GM18519 (cell line): ENCODE measurements around the gene PIAS4.
A peak's percentile ranks its signal among the peaks of the same experiment; 100 is the strongest.

Source experiments
- ATAC-seq: cut with Tn5 transposase; IDR thresholded peaks from one replicate; pipeline ENCODE4 v1.9.1; 2021; ENCODE audit warnings: mild to moderate bottlenecking, moderate library complexity; ENCODE audit not compliant: unreplicated experiment, low FRiP score

PIAS4 gene

DNA sequence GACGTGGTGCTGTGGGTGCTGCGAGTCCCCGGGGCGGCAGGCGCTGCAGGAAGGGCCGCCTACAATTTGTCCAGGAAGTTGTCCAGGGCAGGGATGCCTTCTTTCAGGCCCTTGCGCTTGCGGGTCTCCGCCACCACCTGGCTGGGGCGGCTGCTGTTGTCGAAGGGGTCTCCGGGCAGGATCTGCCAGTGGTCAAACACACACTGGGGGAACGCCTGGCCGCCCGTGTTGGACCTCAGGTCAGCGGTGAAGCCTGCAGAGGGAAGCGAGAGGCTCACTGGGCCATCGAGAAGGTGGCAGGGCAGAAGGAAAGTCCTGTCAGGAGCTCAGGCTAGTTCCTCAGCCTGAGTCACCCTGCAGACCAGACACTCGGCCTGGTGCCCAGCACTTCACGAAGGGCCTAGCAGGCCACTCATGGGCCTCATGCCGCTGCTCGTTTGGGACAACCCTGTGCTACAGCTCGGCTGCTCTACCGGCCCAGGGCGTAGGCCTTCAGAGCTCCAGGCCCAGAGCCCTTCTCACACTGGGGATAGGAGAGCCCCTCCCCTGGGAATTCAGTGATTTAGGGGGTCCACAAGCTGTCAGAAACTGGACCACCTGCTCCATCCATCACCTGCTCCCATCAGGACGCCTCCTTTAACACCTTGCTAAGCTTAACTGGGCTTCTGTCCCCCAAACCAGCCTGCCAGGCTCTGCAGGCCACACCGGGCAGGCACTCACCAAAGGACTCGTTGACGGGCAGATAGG lies 30.9 kb upstream of the PIAS4 start:
- no peak for ATAC-seq

DNA sequence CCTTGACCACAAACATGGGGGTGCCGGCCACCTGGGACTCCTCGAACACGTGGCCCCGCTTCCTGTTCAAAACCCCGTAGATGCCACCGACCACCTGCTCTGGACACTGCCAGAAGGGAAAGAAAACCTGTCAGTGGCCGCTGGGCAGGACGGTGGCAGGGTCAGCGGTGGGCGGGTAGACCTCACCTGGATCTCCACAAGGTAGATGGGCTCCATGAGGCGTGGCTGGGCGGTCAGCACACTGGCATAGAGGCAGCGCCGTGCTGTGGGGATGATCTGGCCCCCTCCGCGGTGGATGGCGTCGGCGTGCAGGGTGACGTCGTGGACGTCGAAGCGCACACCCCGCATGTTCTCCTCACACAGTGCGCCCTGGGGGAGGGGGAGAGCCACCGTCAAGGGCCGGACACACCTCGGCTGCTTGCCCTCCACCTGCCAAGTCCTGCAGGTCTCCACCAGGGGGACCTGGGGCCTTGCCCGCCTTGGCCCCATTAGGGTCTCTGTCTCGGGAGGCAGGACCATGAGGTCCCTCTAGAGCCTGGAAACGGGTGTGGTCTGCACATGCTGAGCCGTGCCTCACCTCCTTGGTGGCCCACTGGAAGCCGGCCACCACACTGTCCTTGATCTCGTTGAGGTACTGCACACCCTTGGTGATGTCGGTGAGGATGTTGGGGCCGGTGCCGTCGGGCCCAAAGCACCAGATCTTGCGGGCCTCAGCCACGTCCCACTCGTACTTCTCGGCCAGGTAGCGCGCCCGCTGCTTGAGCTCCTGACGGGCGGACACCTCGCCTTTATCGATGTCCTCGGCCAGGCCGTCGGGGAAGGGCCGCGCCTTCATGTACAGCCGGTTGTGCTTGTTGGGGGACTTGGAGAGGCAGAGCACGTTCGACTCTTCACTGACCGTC lies 30.0 kb upstream of the PIAS4 start:
- no peak for ATAC-seq

DNA sequence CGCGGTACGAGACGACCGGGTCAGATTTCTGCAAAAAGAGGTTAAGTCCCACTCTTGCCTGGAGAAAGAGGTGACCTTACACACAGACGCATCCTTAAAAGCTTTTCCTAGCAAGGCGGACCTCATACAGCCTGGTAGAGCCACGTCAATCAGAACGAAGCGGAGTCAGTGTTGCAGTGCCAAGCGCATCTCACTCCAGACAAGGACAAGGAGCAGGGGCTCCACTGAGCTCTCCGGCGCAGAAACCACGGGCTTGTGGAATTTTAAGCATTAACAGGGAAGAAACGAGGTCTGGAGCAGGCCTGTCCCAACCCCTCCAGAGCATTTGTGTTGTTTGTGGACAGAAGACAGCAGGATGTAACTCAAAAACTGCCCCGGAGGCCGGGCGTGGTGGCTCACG lies 29.4 kb upstream of the PIAS4 start:
- ATAC-seq, result no peak

DNA sequence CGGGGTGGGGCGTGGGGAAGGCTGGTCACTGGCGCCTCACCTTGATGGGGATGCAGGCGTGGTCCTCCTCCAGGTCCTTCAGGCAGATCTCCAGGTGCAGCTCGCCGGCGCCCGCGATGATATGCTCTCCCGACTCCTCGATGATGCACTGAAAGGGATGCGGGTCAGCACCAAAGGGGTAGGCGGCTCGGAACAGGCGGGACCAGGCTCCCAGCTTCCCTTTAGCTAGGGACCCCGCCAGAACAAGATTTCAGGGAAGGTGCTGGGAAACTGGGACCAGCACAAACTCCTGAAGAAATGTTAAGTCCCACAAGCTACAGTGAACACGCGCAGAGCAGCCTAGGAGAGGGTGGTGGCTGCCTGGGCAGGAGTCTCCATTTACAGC lies 28.3 kb upstream of the PIAS4 start:
- ATAC-seq, result no peak

DNA sequence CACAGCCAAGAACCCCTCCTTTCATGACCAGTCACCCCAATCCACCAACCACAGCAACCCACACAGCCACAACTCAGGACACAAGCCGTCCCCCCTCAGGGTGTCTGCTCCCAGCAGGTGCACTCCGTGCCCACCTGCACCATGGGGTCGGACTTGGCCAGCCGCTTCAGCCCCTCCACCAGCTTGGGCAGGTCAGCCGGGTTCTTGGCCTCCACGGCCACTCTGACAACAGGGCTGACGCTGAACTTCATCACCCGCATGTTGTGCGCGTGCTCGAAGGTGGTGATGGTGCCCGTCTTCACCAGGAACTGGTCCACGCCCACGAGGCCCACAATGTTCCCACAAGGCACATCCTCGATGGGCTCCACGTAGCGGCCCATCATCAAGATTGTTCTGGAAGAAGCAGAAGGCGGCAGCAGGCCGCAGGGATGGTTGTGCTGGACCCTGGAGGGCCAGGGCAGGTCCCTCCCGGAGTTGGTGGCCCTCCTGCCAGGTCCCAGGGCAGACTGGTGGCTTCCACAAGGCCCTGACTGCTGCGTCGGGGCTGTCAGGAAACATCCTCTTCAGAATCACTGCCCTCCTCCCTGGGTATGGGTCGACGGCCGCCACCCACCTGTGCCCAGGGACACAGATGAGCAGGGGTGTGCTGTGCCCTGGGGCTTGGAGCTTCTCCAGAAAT lies 27.7 kb upstream of the PIAS4 start:
- no peak for ATAC-seq

DNA sequence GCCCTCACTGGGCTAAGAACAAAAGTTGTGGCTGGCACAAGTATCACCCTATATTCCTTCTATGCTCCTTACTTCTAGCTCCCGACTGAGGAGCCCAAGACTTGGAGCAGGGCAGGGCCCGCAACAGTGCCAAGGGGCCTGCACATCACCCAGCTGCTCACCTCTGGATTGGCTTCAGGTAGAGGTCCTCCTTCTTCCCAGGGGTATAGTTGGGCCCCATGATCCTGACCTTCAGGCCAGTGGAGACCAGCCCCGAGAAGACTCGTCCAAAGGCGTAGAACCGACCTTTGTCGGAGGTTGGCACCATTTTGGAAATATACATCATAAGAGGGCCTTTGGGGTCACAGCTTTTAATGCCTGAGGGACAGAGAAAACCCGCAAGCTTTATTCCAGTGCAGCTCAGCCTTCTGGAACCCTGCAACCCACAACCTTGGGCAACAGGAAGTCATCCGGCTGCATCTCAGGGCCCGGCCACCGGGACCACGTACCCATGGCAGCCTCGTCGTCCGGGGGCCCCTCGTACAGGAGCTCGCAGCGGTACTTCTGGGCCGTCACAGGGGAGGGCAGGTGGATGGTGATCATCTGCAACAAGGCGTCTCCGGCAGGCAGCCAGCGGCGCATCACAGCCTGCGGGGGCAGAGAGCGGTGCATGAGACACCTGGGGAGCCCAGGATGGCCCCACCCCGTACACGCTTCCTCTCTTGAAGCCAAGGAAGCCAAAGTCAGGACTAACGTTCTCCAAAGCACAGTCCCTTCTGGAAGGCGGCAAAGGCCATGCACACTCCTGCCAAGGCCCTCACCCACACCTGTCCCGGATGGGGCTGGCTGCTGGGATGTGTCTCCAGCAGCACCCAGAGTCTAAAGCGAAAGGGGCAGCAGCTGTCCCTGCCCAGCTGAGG lies 26.9 kb upstream of the PIAS4 start:
- ATAC-seq, result no peak

DNA sequence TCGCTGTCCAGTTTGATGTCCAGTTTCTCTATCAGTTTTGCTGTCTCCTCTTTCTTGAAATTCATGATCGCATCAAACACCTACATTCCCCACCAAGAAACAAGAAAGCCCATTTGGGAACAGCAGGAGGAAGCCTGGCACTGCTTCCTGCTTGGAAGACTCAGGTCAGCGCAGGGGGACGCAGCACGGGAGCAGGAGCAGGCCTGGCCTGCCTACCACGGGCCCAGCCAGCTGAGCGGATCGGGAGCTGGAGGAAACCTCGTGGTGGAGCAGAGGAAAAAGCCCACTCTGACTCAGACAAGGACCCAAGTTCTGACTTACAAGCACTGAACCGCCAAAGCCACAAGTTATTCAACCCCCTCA lies 26.2 kb upstream of the PIAS4 start:
- ATAC-seq, result no peak

DNA sequence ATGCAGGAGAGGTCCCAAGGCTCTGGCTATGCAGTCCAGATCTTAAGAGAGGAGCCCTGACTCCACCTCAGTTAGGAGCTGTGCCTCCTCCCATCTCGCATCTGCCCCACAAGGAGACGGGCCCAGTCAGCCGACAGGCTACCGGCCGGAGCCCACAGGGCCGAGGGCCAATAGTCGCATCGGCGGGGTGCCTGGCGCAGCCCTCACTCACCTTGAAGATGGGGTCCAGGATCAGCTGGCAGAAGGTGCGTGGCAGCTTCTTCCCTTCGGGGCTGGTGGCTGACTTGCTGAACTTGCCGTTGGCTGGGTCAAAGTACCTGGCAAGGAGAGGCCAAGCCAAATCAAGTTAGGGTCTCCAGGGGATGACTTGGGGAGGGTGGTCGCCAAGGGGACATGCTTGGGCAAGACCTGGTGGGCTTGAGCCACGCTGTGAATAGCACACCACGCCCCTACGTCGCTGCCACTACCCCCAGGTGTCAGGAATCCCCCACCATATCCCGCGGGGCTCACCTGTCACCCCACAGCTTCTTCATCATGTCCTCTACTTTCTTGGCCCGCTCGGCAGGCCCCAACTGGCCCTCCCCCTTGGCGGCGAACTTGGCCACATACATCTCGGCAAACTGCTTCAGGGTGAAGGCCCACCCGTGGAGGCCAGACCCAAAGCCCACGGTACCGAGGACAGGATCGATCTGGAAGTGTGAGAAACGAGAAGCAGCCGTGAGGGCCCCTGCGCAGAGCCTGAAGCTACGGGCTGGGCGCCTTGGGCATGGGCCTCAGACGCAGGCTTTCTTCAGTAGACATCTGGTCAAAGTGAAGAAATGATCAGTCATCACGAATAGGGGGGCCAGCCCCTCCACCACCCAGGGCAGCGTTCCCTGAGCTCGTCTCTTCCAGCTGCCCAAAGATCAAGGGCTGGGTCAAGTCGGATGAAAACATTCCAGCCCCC lies 25.5 kb upstream of the PIAS4 start:
- ATAC-seq, result no peak

DNA sequence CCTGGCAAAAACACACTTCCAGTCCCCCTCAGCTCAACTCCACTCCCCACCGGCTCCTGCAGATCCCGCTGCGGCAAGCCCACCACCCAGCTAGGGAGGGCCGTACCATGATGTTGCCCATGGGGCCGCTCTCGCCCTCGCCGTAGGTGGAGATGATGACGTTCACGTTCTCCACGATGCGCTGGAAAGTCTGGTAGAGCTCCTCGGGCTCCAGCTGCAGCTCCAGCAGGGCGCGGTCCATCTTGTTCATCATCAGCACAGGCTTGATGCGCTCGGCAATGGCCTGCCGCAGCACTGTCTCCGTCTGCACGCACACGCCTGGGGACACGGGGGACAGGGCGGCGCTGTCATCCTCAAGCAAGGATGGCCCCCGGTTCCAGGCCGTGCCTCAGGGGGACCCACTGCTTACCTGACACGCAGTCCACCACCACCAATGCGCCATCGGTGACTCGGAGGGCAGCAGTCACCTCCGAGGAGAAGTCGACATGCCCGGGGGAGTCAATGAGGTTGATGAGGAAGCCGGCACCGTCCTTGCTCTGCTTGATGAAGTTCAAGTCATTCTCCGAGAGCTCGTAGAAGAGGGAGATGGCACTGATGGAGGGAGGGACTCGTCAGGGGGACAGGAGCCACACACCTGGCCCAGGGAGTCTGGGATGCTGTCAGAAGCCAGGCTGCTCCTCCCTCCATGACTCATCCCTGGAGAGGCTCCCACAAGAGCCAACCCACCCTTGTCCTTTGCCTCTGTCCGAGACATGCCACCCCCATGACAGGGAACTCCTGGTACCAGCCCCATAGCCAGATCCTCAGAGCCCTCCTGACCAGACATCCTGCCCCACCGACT lies 24.6 kb upstream of the PIAS4 start:
- ATAC-seq, result no peak

DNA sequence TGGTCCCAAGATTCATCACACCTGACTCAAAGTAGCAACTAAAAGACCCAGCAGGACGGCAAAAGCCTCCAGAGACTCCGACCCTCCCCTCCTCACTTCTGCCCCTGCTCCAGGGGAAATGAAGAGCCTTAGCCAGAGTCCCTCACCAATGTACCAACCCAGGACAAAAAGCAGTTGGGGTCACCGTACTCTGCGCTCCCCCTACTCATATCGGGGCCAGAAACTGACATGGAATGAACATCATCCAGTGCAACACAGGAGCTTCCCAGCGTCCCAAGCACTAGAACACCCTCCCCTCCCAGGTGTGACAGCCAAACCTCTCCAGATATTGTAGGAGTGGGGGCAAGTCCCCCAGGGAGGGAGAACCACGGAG lies 24.0 kb upstream of the PIAS4 start:
- ATAC-seq, result no peak

DNA sequence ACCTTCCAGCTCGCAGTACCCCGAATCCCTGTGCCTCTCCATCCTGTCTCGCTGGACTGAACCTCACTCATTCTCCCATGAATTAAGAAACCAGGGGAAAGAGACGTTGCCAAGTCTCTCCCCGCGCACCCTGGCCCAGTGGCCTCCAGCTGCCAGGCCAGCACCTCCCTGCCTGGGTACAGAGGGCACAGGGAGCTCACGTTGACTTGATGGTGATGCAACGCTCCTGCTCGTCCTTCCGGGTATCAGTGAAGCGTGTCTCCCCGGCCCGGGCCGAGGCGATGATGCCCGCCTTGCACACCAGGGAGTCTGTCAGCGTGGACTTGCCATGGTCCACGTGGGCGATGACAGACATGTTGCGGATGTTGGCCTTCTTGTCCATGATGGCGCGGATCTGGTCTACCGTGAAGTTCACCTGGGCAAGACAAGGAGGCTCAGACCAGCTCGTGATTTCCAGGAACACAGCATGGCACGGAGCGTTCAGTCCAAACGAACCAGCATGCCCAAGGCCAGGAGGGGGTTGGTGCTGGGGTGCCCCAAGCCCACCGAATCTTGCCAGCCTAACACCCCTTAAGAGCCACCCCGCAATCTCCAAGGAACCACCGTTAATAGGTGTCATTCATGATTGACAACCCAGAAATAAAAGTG lies 23.5 kb upstream of the PIAS4 start:
- no peak for ATAC-seq

DNA sequence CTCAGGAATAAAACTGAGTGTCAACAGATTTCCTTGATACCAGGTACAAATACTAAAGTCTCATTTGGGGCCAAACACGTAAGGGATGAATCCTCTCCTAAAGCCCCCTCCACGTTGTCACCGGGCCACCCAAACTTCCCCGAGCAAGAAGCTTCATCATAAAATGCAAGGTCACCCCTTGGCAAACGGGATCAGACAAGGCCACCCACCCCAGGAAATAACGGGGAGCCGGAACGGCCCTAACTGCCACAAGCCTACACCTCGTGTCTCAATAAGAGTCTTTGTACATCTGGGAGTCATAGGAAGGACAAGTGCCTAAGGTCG lies 23.0 kb upstream of the PIAS4 start:
- ATAC-seq, result no peak

DNA sequence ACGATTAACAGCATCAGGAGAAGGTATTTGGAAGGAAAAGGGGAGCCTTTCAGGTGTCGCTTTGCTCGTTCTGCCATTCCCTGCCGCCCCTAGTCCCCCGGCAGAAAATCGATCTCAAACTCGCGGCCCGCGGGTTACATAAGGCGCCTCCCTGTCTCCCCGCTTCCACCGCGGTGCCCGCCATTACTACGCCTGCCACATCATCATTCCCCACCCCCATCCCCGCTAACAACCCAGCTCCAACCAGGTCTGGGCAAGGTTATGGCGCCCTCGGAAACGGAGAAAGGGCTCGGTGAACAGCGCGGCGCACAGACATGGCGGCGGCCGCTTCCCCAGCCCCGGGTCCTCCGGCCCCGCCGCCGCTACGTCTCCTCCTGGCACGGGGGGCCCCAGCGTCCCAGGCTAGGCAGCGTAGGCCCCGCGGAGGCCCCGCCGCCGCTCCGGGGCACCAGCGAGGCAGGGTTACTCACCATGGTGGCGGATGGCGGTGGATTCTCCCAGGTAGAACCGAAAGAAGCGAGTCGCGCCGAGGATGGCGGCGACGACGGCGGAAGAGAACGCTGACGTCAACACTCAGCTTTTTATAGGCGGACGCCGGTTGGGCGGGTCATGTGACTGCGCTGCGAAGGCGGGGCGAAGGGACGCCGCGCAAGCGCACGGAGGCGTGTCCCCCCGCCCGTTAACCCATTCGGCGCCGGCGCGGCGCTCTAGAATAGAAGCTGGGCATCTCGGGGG lies 22.5 kb upstream of the PIAS4 start, which contains the start of gene EEF2:
TSS of gene EEF2 (minus strand) at position 556 of the 735 bp plus-strand sequence. CDS start at position 473, 83 bp downstream.
- ATAC-seq, result peak; percentile 38

DNA sequence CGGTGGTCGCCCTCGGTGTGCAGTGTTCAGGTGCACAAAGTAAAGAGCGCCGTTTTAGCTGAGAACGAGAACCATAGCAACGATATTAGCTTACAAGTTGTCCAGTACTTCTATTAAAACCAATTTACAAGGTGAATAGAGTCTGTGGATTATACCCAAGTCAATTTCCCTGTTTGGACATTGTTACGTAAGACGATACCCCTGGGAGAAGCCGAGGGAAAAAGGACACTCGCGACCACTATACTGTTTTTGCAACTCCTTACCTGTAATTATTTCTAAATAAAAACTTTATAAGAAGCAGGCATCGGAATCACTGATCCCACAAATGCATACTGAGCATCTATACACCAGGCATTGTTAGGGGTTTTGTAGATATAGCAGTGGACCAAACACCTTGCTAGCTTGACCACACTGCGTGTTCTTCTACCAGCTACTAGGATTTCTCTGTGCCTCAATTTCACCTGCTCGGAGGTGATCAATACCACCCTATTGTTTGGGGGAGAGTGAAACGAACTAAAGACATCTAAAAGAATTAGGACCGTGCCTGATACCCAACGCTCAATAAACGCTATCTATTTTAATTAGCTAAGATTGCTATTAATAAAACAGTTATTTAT lies 21.8 kb upstream of the PIAS4 start:
- ATAC-seq, result no peak

DNA sequence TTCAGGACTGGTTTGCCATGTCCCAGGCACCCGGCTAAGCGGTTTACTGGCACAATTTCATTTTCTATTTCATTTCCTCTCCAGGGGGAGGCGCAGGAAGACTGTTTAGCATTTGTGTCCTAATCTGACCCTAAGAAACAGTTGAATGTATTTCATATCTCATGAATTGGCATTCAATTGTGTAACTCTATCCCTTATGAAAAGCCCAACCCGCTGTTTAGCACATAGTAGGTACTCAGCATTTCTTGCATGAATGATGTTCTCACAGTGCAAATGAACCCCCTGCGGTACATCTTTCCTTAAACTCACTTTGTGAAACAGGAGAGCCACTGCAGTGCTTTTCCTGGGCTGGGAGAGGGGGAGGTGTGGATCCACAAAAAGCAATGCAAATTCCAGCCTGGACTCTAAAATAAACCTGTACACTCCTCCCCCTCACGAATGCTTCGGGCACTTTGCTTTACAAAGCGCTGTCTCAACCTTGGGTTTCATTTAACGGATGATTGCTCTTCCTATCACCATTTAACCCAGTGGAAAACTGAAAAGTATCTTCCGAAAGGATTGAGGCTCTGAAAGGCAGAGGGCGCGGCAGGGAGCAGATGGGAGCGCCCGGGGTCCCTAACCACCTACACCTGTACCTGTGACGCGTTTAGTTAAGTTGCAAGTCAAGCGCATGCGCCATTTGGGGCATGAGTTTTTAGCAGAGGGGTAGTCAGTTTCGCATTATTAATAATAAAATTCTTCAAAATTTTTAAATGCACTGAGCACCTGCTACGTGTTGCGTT lies 21.1 kb upstream of the PIAS4 start:
- ATAC-seq, result no peak
